ENCODE results near the gene FRMPD1. TPM values are rescaled to one million over a fixed set of nuclear protein-coding genes. Genes with fewer than 3 reads are reported as not detected.

The FRMPD1 gene
- total RNA-seq, 1 experiment from 2014 or later = 0.26 TPM

DNA sequence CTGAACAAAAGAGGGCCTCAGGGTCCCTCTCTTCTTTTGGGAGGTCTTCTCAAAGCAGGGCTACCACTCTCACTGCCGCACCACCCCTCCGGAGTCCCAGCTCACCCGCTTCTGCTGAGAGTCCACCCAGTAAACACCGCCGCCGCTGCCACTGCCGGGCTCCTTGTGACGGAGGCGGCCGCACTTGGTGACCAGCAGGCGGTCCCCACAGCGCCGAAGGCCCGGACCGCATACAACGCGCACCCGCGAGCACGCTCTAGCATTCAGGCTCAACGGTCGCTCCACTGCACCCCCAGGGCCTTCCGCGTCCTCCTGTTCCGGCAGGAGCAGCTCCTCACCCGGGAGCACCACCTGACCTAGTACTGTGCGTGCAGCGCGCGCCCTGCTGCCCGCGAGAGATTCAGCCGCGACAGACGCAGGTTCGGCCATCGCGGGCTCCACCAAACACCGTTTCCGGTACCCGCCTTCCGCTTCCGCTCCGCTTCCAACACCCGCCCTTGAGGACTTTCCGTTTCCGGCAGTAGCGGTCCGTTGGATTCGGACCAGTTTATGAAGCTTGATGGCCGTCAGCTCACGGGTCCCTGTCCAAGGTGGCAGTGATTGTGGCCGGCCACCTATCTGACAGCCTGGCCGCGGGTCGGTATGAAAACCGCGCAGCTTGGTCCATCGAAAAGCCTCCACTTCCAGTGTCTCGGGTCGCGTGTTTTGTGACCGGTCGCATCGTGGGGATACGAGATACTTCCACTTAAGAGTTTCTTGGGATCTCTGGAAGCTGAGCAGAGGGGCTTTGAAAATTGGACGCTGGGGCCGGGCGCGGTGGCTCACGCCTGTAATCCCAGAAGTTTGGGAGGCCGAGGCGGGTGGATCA lies 134.1 kb downstream of the FRMPD1 start, which contains the start of gene EXOSC3 (continued):
- TF ChIP-seq, protein P1, sequence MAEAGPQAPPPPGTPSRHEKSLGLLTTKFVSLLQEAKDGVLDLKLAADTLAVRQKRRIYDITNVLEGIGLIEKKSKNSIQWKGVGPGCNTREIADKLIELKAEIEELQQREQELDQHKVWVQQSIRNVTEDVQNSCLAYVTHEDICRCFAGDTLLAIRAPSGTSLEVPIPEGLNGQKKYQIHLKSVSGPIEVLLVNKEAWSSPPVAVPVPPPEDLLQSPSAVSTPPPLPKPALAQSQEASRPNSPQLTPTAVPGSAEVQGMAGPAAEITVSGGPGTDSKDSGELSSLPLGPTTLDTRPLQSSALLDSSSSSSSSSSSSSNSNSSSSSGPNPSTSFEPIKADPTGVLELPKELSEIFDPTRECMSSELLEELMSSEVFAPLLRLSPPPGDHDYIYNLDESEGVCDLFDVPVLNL (CRISPR knock-in tag; IDR thresholded peaks at IDR 0.05; ENCODE audit: borderline replicate concordance, low read depth) = peak; percentile 80; the same call in 1 of the 2 replicates
- TF ChIP-seq, protein P2, sequence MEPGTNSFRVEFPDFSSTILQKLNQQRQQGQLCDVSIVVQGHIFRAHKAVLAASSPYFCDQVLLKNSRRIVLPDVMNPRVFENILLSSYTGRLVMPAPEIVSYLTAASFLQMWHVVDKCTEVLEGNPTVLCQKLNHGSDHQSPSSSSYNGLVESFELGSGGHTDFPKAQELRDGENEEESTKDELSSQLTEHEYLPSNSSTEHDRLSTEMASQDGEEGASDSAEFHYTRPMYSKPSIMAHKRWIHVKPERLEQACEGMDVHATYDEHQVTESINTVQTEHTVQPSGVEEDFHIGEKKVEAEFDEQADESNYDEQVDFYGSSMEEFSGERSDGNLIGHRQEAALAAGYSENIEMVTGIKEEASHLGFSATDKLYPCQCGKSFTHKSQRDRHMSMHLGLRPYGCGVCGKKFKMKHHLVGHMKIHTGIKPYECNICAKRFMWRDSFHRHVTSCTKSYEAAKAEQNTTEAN (CRISPR knock-in tag; IDR thresholded peaks at IDR 0.05) = 0 out of 2 replicates have a peak, but pooled peaks have one; percentile 72
- TF ChIP-seq SP1 (CRISPR knock-in tag; conservative IDR thresholded peaks at IDR 0.05) (peak; percentile 81), TEAD4 (CRISPR knock-in tag; IDR thresholded peaks at IDR 0.05) (peak; percentile 33; the same call in 1 of the 2 replicates), ZNF232 (CRISPR knock-in tag; IDR thresholded peaks at IDR 0.05) (peak; percentile 87), KAT7 (CRISPR knock-in tag; IDR thresholded peaks at IDR 0.05; ENCODE audit: borderline replicate concordance) (0 out of 2 replicates have a peak, but pooled peaks have one; percentile 66), FOXK1 (CRISPR knock-in tag; IDR thresholded peaks at IDR 0.05) (peak; percentile 64), NFE2L1 (CRISPR knock-in tag; IDR thresholded peaks at IDR 0.05) (peak; percentile 72; the same call in 1 of the 2 replicates), CREM (CRISPR knock-in tag; IDR thresholded peaks at IDR 0.05) (0 out of 2 replicates have a peak, but pooled peaks have one; percentile 33), JUN (CRISPR knock-in tag; IDR thresholded peaks at IDR 0.05) (peak; percentile 66; the same call in 1 of the 2 replicates), SMAD3 (CRISPR knock-in tag; IDR thresholded peaks at IDR 0.05; ENCODE audit: borderline replicate concordance) (peak; percentile 80; the same call in 1 of the 2 replicates), RELA (CRISPR knock-in tag; IDR thresholded peaks at IDR 0.05; ENCODE audit: borderline replicate concordance) (peak; percentile 71; the same call in 1 of the 2 replicates), JAZF1 (CRISPR knock-in tag; IDR thresholded peaks at IDR 0.05) (no peak), SMAD4 (CRISPR knock-in tag; IDR thresholded peaks at IDR 0.05) (no peak), ETV6 (CRISPR knock-in tag; IDR thresholded peaks at IDR 0.05) (peak; percentile 98), FOXP1 (CRISPR knock-in tag; IDR thresholded peaks at IDR 0.05; ENCODE audit: borderline replicate concordance) (peak; percentile 92; the same call in 1 of the 2 replicates), ATF1 (CRISPR knock-in tag; IDR thresholded peaks at IDR 0.05) (no peak), SOX15 (CRISPR knock-in tag; IDR thresholded peaks at IDR 0.05) (no peak), GRHL2 (CRISPR knock-in tag; IDR thresholded peaks at IDR 0.05; ENCODE audit: insufficient replicate concordance, severe bottlenecking) (no peak)
- TF ChIP-seq, protein P3, sequence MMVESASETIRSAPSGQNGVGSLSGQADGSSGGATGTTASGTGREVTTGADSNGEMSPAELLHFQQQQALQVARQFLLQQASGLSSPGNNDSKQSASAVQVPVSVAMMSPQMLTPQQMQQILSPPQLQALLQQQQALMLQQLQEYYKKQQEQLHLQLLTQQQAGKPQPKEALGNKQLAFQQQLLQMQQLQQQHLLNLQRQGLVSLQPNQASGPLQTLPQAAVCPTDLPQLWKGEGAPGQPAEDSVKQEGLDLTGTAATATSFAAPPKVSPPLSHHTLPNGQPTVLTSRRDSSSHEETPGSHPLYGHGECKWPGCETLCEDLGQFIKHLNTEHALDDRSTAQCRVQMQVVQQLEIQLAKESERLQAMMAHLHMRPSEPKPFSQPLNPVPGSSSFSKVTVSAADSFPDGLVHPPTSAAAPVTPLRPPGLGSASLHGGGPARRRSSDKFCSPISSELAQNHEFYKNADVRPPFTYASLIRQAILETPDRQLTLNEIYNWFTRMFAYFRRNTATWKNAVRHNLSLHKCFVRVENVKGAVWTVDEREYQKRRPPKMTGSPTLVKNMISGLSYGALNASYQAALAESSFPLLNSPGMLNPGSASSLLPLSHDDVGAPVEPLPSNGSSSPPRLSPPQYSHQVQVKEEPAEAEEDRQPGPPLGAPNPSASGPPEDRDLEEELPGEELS (CRISPR knock-in tag; IDR thresholded peaks at IDR 0.05) = 0 out of 2 replicates have a peak, but pooled peaks have one; percentile 17
- TF ChIP-seq, protein P4, sequence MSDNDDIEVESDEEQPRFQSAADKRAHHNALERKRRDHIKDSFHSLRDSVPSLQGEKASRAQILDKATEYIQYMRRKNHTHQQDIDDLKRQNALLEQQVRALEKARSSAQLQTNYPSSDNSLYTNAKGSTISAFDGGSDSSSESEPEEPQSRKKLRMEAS (CRISPR knock-in tag; IDR thresholded peaks at IDR 0.05) = peak; percentile 87
- TF ChIP-seq, protein P5, sequence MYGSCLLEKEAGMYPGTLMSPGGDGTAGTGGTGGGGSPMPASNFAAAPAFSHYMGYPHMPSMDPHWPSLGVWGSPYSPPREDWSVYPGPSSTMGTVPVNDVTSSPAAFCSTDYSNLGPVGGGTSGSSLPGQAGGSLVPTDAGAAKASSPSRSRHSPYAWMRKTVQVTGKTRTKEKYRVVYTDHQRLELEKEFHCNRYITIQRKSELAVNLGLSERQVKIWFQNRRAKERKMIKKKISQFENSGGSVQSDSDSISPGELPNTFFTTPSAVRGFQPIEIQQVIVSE (CRISPR knock-in tag; IDR thresholded peaks at IDR 0.05; ENCODE audit: borderline replicate concordance) = no peak
- TF ChIP-seq, protein P6, sequence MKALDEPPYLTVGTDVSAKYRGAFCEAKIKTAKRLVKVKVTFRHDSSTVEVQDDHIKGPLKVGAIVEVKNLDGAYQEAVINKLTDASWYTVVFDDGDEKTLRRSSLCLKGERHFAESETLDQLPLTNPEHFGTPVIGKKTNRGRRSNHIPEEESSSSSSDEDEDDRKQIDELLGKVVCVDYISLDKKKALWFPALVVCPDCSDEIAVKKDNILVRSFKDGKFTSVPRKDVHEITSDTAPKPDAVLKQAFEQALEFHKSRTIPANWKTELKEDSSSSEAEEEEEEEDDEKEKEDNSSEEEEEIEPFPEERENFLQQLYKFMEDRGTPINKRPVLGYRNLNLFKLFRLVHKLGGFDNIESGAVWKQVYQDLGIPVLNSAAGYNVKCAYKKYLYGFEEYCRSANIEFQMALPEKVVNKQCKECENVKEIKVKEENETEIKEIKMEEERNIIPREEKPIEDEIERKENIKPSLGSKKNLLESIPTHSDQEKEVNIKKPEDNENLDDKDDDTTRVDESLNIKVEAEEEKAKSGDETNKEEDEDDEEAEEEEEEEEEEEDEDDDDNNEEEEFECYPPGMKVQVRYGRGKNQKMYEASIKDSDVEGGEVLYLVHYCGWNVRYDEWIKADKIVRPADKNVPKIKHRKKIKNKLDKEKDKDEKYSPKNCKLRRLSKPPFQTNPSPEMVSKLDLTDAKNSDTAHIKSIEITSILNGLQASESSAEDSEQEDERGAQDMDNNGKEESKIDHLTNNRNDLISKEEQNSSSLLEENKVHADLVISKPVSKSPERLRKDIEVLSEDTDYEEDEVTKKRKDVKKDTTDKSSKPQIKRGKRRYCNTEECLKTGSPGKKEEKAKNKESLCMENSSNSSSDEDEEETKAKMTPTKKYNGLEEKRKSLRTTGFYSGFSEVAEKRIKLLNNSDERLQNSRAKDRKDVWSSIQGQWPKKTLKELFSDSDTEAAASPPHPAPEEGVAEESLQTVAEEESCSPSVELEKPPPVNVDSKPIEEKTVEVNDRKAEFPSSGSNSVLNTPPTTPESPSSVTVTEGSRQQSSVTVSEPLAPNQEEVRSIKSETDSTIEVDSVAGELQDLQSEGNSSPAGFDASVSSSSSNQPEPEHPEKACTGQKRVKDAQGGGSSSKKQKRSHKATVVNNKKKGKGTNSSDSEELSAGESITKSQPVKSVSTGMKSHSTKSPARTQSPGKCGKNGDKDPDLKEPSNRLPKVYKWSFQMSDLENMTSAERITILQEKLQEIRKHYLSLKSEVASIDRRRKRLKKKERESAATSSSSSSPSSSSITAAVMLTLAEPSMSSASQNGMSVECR (CRISPR knock-in tag; IDR thresholded peaks at IDR 0.05; ENCODE audit: borderline replicate concordance) = peak; percentile 83
- TF ChIP-seq, protein P7, sequence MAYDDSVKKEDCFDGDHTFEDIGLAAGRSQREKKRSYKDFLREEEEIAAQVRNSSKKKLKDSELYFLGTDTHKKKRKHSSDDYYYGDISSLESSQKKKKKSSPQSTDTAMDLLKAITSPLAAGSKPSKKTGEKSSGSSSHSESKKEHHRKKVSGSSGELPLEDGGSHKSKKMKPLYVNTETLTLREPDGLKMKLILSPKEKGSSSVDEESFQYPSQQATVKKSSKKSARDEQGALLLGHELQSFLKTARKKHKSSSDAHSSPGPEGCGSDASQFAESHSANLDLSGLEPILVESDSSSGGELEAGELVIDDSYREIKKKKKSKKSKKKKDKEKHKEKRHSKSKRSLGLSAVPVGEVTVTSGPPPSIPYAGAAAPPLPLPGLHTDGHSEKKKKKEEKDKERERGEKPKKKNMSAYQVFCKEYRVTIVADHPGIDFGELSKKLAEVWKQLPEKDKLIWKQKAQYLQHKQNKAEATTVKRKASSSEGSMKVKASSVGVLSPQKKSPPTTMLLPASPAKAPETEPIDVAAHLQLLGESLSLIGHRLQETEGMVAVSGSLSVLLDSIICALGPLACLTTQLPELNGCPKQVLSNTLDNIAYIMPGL (CRISPR knock-in tag; IDR thresholded peaks at IDR 0.05) = peak; percentile 56; the same call in 1 of the 2 replicates
